Measurements from ENCODE around the gene TTR.

The TTR gene

GRCh38 chr18:31579375-31579774 is 12.3 kb upstream of the TTR start:
- DNase-seq (ENCODE audit: low spot score) = no peak

GRCh38 chr18:31581498-31582197 is 10.0 kb upstream of the TTR start:
- no peak for DNase-seq (ENCODE audit: low spot score)

GRCh38 chr18:31583185-31583854 is 8.4 kb upstream of the TTR start:
- no peak for DNase-seq (ENCODE audit: low spot score)

- DNase-seq (ENCODE audit: low spot score) = no peak
Measured at GRCh38 chr18:31585991-31586390, 5.7 kb upstream of the TTR start.

- no peak for DNase-seq (ENCODE audit: low spot score)
Measured at GRCh38 chr18:31586616-31587015, 5.1 kb upstream of the TTR start.

- DNase-seq (ENCODE audit: low spot score) = no peak
Measured at GRCh38 chr18:31587529-31587928, 4.1 kb upstream of the TTR start.

GRCh38 chr18:31590570-31590969 is 1.1 kb upstream of the TTR start:
- DNase-seq (ENCODE audit: low spot score) = no peak

GRCh38 chr18:31591113-31591512 is 564 bp upstream of the TTR start:
- DNase-seq (ENCODE audit: low spot score) = no peak

GRCh38 chr18:31592506-31593157 is 955 bp downstream of the TTR start:
- DNase-seq (ENCODE audit: low spot score) = no peak

- no peak for DNase-seq (ENCODE audit: low spot score)
Measured at GRCh38 chr18:31595121-31595771, 3.6 kb downstream of the TTR start.

- no peak for DNase-seq (ENCODE audit: low spot score)
Measured at GRCh38 chr18:31596081-31596872, 4.6 kb downstream of the TTR start.

- no peak for DNase-seq (ENCODE audit: low spot score)
Measured at GRCh38 chr18:31598021-31598805, 6.5 kb downstream of the TTR start.

- no peak for DNase-seq (ENCODE audit: low spot score)
Measured at GRCh38 chr18:31603315-31603714, 11.6 kb downstream of the TTR start.

- DNase-seq (ENCODE audit: low spot score) = no peak
Measured at GRCh38 chr18:31606265-31606664, 14.6 kb downstream of the TTR start.

GRCh38 chr18:31607384-31607783 is 15.7 kb downstream of the TTR start:
- no peak for DNase-seq (ENCODE audit: low spot score)

GRCh38 chr18:31609886-31610285 is 18.2 kb downstream of the TTR start:
- DNase-seq (ENCODE audit: low spot score) = no peak

GRCh38 chr18:31610286-31611205 is 18.9 kb downstream of the TTR start:
- DNase-seq (ENCODE audit: low spot score) = no peak

GRCh38 chr18:31611511-31611910 is 19.8 kb downstream of the TTR start:
- DNase-seq (ENCODE audit: low spot score) = no peak

- no peak for DNase-seq (ENCODE audit: low spot score)
Measured at GRCh38 chr18:31612124-31612523, 20.4 kb downstream of the TTR start.

- no peak for DNase-seq (ENCODE audit: low spot score)
Measured at GRCh38 chr18:31614044-31614443, 22.4 kb downstream of the TTR start.
